ENCODE measurements around the gene CORIN. TPM values are rescaled to one million over a fixed set of nuclear protein-coding genes. Genes with fewer than 3 reads are reported as not detected.

CORIN gene
- total and polyA plus RNA-seq, 2 experiments from 2014 or later, result not detected

GRCh38 chr4:47744843-47745382, 93.0 kb downstream of the CORIN start:
- H3K27me3 Mint-ChIP-seq (ENCODE audit: insufficient read depth, low read depth, poor library complexity), result peaks cover 2% of the 10 kb centered on the region
- DNase-seq (ENCODE audit: low spot score) (no peak), ATAC-seq (no peak)
- no peaks in the 10 kb centered on the region for H3K9me2 ChIP-seq (ENCODE audit: insufficient read depth)
- no peaks in the 10 kb centered on the region for H4K20me1 ChIP-seq (replicated peaks; ENCODE audit: insufficient read depth)
- H3K27me3 ChIP-seq (ENCODE audit: insufficient read depth), result no peaks in the 10 kb centered on the region
- no peaks in the 10 kb centered on the region for H3K79me2 ChIP-seq (replicated peaks; ENCODE audit: insufficient read depth)
- peaks cover 9% of the 10 kb centered on the region for H3K4me1 Mint-ChIP-seq
- no peak overlapping the region for H3K4me2 ChIP-seq
- H3K4me3 ChIP-seq, result no peak overlapping the region
- H3K36me3 Mint-ChIP-seq (ENCODE audit: low read depth), result no peaks in the 10 kb centered on the region
- H3K4me1 ChIP-seq (ENCODE audit: insufficient read depth), result peaks cover 14% of the 10 kb centered on the region
- H3K27ac Mint-ChIP-seq, result no peak overlapping the region
- no peak overlapping the region for H3K4me3 Mint-ChIP-seq
- H3F3A ChIP-seq (replicated peaks; ENCODE audit: low read depth), result no peaks in the 10 kb centered on the region
- TF ChIP-seq JUNB (IDR thresholded peaks at IDR 0.05; ENCODE audit: unreplicated experiment) (no peak), ZNF114 (CRISPR knock-in tag; IDR thresholded peaks at IDR 0.05) (no peak), POLR2AphosphoS5 (IDR thresholded peaks at IDR 0.05; ENCODE audit: low read depth) (no peak), ZNF462 (CRISPR knock-in tag; IDR thresholded peaks at IDR 0.05) (no peak), ZNF331 (CRISPR knock-in tag; IDR thresholded peaks at IDR 0.05; ENCODE audit: low read depth) (no peak), EZH2 (IDR thresholded peaks at IDR 0.05; ENCODE audit: low read depth, unreplicated experiment) (no peak), CTCF (conservative IDR thresholded peaks at IDR 0.05; ENCODE audit: low read depth in 2 of 2) (no peak), STAT1 (IDR thresholded peaks at IDR 0.05; ENCODE audit: unreplicated experiment) (no peak), EZH2phosphoT487 (IDR thresholded peaks at IDR 0.05; ENCODE audit: unreplicated experiment) (no peak), NANOG (IDR thresholded peaks at IDR 0.05; ENCODE audit: borderline replicate concordance) (no peak), CREB1 (CRISPR knock-in tag; IDR thresholded peaks at IDR 0.05; ENCODE audit: low read depth) (no peak), REST (IDR thresholded peaks at IDR 0.05; ENCODE audit: unreplicated experiment) (no peak), ETS1 (IDR thresholded peaks at IDR 0.05) (no peak)
- no peak overlapping the region; the same call in 1 of the 2 replicates for H2AFZ ChIP-seq
- H3K27ac ChIP-seq (ENCODE audit: low read depth), result no peak overlapping the region
- no peaks in the 10 kb centered on the region; the same call in 1 of the 2 replicates for H3K36me3 ChIP-seq (ENCODE audit: insufficient read depth)
- H3K9me3 Mint-ChIP-seq, result peaks cover 9% of the 10 kb centered on the region; the same call in 2 of the 3 replicates

Data from GM23338 (cell line).